H1 (cell line): Measurements from ENCODE around the gene FOXJ2. TPM values are rescaled to one million over a fixed set of nuclear protein-coding genes. Genes with fewer than 3 reads are reported as not detected.

Source experiments
- CTCF ChIA-PET: fragments of 300-600 bp; sonication (Branson Sonifier 250); formaldehyde crosslinking; loops from one replicate; lab custom pipeline; 2021; ENCODE audit not compliant: partially characterized antibody; lab: Charles Lee
- POLR2A ChIA-PET: fragments of 300-600 bp; sonication (Branson Sonifier 250); formaldehyde crosslinking; loops from one replicate; lab custom pipeline; 2021; ENCODE audit warnings: inconsistent platforms; ENCODE audit not compliant: partially characterized antibody; lab: Charles Lee
- DNase-seq, 2 experiments: peaks; one replicate each; pipeline versions ENCODE4 v3.0.0 to v3.0.0-alpha.2; 2010 to 2022; ENCODE audit warnings: low spot score in 2 of 2, low read depth in 1 of 2, mixed read lengths in 1 of 2
- FAIRE-seq: peaks from 2 replicates; lab custom pipeline; 2011; peaks lifted over from hg19 to GRCh38; lab: Jason Lieb, UNC
- H2AFZ ChIP-seq: 2 replicates; pipeline ENCODE4 v1.8.1; 2012; ENCODE audit warnings: low read length, inconsistent platforms
- H2AK5ac ChIP-seq: 2 replicates; pipeline ENCODE4 v1.6.1; 2013; ENCODE audit warnings: low read depth, low read length
- H2BK120ac ChIP-seq: replicated peaks from 2 replicates; pipeline ENCODE3; 2013; ENCODE audit warnings: low read depth, low read length, inconsistent platforms
- H2BK12ac ChIP-seq: 2 replicates; pipeline ENCODE4 v1.6.1; 2013; ENCODE audit warnings: low read depth, low read length
- H2BK15ac ChIP-seq: 2 replicates; pipeline ENCODE4 v1.6.1; 2013; ENCODE audit warnings: low read length
- H2BK20ac ChIP-seq: 2 replicates; pipeline ENCODE4 v1.6.1; 2013; ENCODE audit warnings: low read length
- H2BK5ac ChIP-seq: 2 replicates; pipeline ENCODE4 v1.6.1; 2013; ENCODE audit warnings: low read depth, low read length
- H3K14ac ChIP-seq: 2 replicates; pipeline ENCODE4 v1.6.1; 2013; ENCODE audit warnings: inconsistent platforms; ENCODE audit not compliant: insufficient read length
- H3K18ac ChIP-seq: 2 replicates; pipeline ENCODE4 v1.6.1; 2013; ENCODE audit warnings: low read length; ENCODE audit errors: extremely low read depth
- H3K23ac ChIP-seq: 2 replicates; pipeline ENCODE4 v1.6.1; 2013; ENCODE audit warnings: inconsistent platforms; ENCODE audit not compliant: insufficient read length
- H3K23me2 ChIP-seq: 2 replicates; pipeline ENCODE4 v1.6.1; 2013; ENCODE audit warnings: low read depth, low read length
- H3K27ac ChIP-seq: 2 replicates; pipeline ENCODE4 v1.6.1; 2011; ENCODE audit warnings: low read depth, low read length, inconsistent platforms
- H3K27me3 ChIP-seq, 4 experiments: replicated peaks in 1 of 4; 1 replicate in 1 of 4; 2 replicates in 3 of 4; pipeline versions ENCODE4 v1.6.1 to v1.8.1; 2011 to 2013; ENCODE audit warnings: low read length in 3 of 4, mild to moderate bottlenecking in 3 of 4, inconsistent platforms in 2 of 4, mixed read lengths in 2 of 4, moderate library complexity in 1 of 4; ENCODE audit not compliant: control insufficient read depth in 3 of 4, insufficient read depth in 3 of 4; ENCODE audit errors: extremely low read depth in 1 of 4
- H3K36me3 ChIP-seq, 4 experiments: 2 replicates each; pipeline versions ENCODE4 v1.6.1 to v1.8.1; 2011 to 2013; ENCODE audit warnings: mild to moderate bottlenecking in 4 of 4, low read length in 3 of 4, moderate library complexity in 2 of 4, control low read depth in 1 of 4, inconsistent platforms in 1 of 4; ENCODE audit not compliant: insufficient read depth in 4 of 4, control insufficient read depth in 2 of 4
- H3K4ac ChIP-seq: replicated peaks from 2 replicates; pipeline ENCODE3; 2013; ENCODE audit warnings: low read length, low read depth, mixed read lengths, inconsistent platforms; ENCODE audit not compliant: insufficient read length
- H3K4me1 ChIP-seq, 4 experiments: replicated peaks in 1 of 4; 1 replicate in 1 of 4; 2 replicates in 3 of 4; pipeline versions ENCODE4 v1.6.1 to v1.8.1; 2011 to 2013; ENCODE audit warnings: low read length in 3 of 4, inconsistent platforms in 2 of 4, mixed read lengths in 1 of 4; ENCODE audit not compliant: insufficient read depth in 4 of 4, control insufficient read depth in 3 of 4
- H3K4me2 ChIP-seq, 2 experiments: 2 replicates each; pipeline versions ENCODE4 v1.6.1 to v1.8.1; 2011 to 2013; ENCODE audit warnings: low read depth in 2 of 2, low read length in 2 of 2, control low read depth in 1 of 2, inconsistent platforms in 1 of 2, mild to moderate bottlenecking in 1 of 2; ENCODE audit not compliant: insufficient read depth in 1 of 2
- H3K4me3 ChIP-seq, 4 experiments: fragments of 200-600, 300-600 bp in 1 of 4; sonication (generic), shearing (Covaris generic), sonication (Bioruptor Twin) in 1 of 4; 2 replicates each; pipeline versions ENCODE4 v1.5.1 to v1.8.1; 2011 to 2016; ENCODE audit warnings: low read length in 4 of 4, low read depth in 3 of 4, control low read depth in 2 of 4, inconsistent platforms in 2 of 4, mild to moderate bottlenecking in 2 of 4, mixed read lengths in 1 of 4, moderate library complexity in 1 of 4; ENCODE audit not compliant: insufficient read depth in 2 of 4; ENCODE audit errors: extremely low read depth in 1 of 4
- H3K56ac ChIP-seq: replicated peaks from 2 replicates; pipeline ENCODE3; 2013; ENCODE audit warnings: low read depth, mild to moderate bottlenecking, mixed read lengths, low read length, inconsistent platforms; ENCODE audit not compliant: insufficient read length
- H3K79me1 ChIP-seq: 2 replicates; pipeline ENCODE4 v1.6.1; 2013; ENCODE audit warnings: low read depth, low read length, control low read depth
- H3K79me2 ChIP-seq, 2 experiments: 2 replicates each; pipeline versions ENCODE4 v1.6.1 to v1.8.1; 2012 to 2013; ENCODE audit warnings: low read length in 2 of 2, mild to moderate bottlenecking in 2 of 2, inconsistent platforms in 1 of 2; ENCODE audit not compliant: insufficient read depth in 2 of 2, control insufficient read depth in 1 of 2
- H3K9ac ChIP-seq, 4 experiments: replicated peaks in 1 of 4; 1 replicate in 1 of 4; 2 replicates in 3 of 4; pipeline versions ENCODE4 v1.6.1 to v1.8.1; 2011 to 2013; ENCODE audit warnings: low read depth in 3 of 4, low read length in 3 of 4, control low read depth in 2 of 4, mild to moderate bottlenecking in 2 of 4, moderate library complexity in 2 of 4, inconsistent platforms in 1 of 4; ENCODE audit errors: extremely low read depth in 1 of 4
- H3K9me3 ChIP-seq, 2 experiments: 2 replicates each; pipeline versions ENCODE4 v1.6.1 to v1.8.1; 2012 to 2013; ENCODE audit warnings: mild to moderate bottlenecking in 2 of 2, moderate library complexity in 2 of 2, control low read depth in 1 of 2, inconsistent platforms in 1 of 2, low read depth in 1 of 2, low read length in 1 of 2, mixed read lengths in 1 of 2; ENCODE audit not compliant: insufficient read depth in 2 of 2
- H4K20me1 ChIP-seq, 2 experiments: replicated peaks in 1 of 2; 2 replicates each; pipeline versions ENCODE3 to v1.8.1; 2011 to 2013; ENCODE audit warnings: inconsistent platforms in 2 of 2, low read length in 2 of 2, mild to moderate bottlenecking in 1 of 2; ENCODE audit not compliant: insufficient read depth in 2 of 2, control insufficient read depth in 1 of 2
- H4K5ac ChIP-seq: 2 replicates; pipeline ENCODE4 v1.6.1; 2013; ENCODE audit warnings: low read length, low read depth, mixed read lengths, inconsistent platforms; ENCODE audit not compliant: insufficient read length
- H4K8ac ChIP-seq: 2 replicates; pipeline ENCODE4 v1.8.0; 2013; ENCODE audit warnings: mild to moderate bottlenecking, moderate library complexity, low read length, inconsistent platforms; ENCODE audit not compliant: insufficient read depth; ENCODE audit errors: extremely low read depth
- H4K91ac ChIP-seq: replicated peaks from 2 replicates; pipeline ENCODE3; 2013; ENCODE audit warnings: low read length, mixed read lengths, inconsistent platforms; ENCODE audit not compliant: insufficient read length
- CTBP2 ChIP-seq: IDR thresholded peaks from 2 replicates; pipeline ENCODE4 v1.7.0; 2011; ENCODE audit warnings: borderline replicate concordance, mild to moderate bottlenecking, moderate library complexity, mixed read lengths, low read length; ENCODE audit not compliant: insufficient read depth, insufficient read length
- HDAC2 ChIP-seq, 2 experiments: fragments of 300-600 bp in 1 of 2; sonication (generic) in 1 of 2; IDR thresholded peaks; 2 replicates each; pipeline ENCODE4 v1.6.1; 2011 to 2012; ENCODE audit warnings: low read depth in 2 of 2, low read length in 2 of 2, mild to moderate bottlenecking in 2 of 2, moderate library complexity in 2 of 2, borderline replicate concordance in 1 of 2, inconsistent platforms in 1 of 2
- MAX ChIP-seq: IDR thresholded peaks from 2 replicates; pipeline ENCODE4 v1.6.1; 2012; ENCODE audit warnings: inconsistent platforms
- SAP30 ChIP-seq: fragments of 300-600 bp; sonication (generic); IDR thresholded peaks from 2 replicates; pipeline ENCODE4 v1.7.1; 2012; ENCODE audit warnings: low read length, moderate library complexity, mild to moderate bottlenecking, inconsistent platforms; ENCODE audit not compliant: insufficient read depth, insufficient replicate concordance
- YY1 ChIP-seq: IDR thresholded peaks from 2 replicates; pipeline ENCODE4 v1.6.1; 2011; ENCODE audit warnings: low read depth, mild to moderate bottlenecking, low read length
- WGBS, 2 experiments: shearing (Covaris generic) in 1 of 2; methylation state at CpG; one replicate each; pipeline versions ENCODE4 v1.1.6 to v1.1.7; 2013 to 2015; ENCODE audit warnings: low lambda C conversion rate in 2 of 2, mixed read lengths in 2 of 2, inconsistent platforms in 1 of 2, low coverage in 1 of 2, missing lambda C conversion rate in 1 of 2; ENCODE audit not compliant: insufficient replicate concordance in 2 of 2, insufficient coverage in 1 of 2, insufficient read length in 1 of 2; ENCODE audit errors: extremely low coverage in 1 of 2, missing lambda C conversion rate in 1 of 2; 5-methylcytosine and 5-hydroxymethylcytosine counted together
- polyA plus RNA-seq, 7 experiments: library from polyadenylated mRNA; depleted of rRNA in 3 of 7; stranded (reverse) in 5 of 7; unstranded in 2 of 7; fragments of >200 nt in 5 of 7; fragments of 200-250 nt in 2 of 7; gene quantifications; 1 replicate in 5 of 7; 2 replicates in 1 of 7; 4 replicates in 1 of 7; pipeline versions ENCODE4 v1.2.1 to v1.2.3, GENCODE V29; 2011 to 2013; ENCODE audit warnings: missing spikeins in 2 of 7, mixed read lengths in 2 of 7
- total RNA-seq: library from RNA; stranded (reverse); fragmentation: NEBNext Ultra II Directional; extraction: Animal tissue kit (Norgen Biotek cat#: 25700); gene quantifications from 2 replicates; pipeline ENCODE4 v1.2.1, GENCODE V29; 2021

Gene FOXJ2
- total and polyA plus RNA-seq, 2 of the 8 experiments (the other 6 are each of a cell fraction or from before 2014, with no cell fraction given), result 4.2 to 9.3 TPM

- no peak overlapping the region for H4K8ac ChIP-seq
- no peak overlapping the region for H2AFZ ChIP-seq
- TF ChIP-seq SAP30, result no peak
- TF ChIP-seq MAX, result no peak
- TF ChIP-seq YY1, result no peak
- TF ChIP-seq CTBP2, result no peak
- no peak for TF ChIP-seq HDAC2 (IDR thresholded peaks at IDR 0.05; ENCODE audit: borderline replicate concordance in 1 of 2, low read depth in 2 of 2, low read length in 2 of 2)
- no peaks in the 10 kb centered on the region for H4K20me1 ChIP-seq
- H2AK5ac ChIP-seq, result no peak overlapping the region
- H3K4me3 ChIP-seq, result no peak overlapping the region
- peaks cover 0 to 3% (median 0%) of the 10 kb centered on the region in 4 experiments; a peak in 1 of 7 replicates for H3K4me1 ChIP-seq
- no peak overlapping the region for H4K5ac ChIP-seq
- DNase-seq (no peak), FAIRE-seq (no peak)
- H2BK120ac ChIP-seq, result no peak overlapping the region
- no peak overlapping the region for H2BK12ac ChIP-seq
- H3K4me2 ChIP-seq, result no peak overlapping the region
- H3K9me3 ChIP-seq, result no peaks in the 10 kb centered on the region
- H2BK5ac ChIP-seq, result no peak overlapping the region
- H3K4ac ChIP-seq, result no peak overlapping the region
- peaks cover 5% of the 10 kb centered on the region; the same call in 1 of the 2 replicates for H3K23me2 ChIP-seq
- H3K14ac ChIP-seq, result no peak overlapping the region
- WGBS, 2 experiments, result 91% methylated on average over 18 of the region's 18 CpGs; no CpG with 5 or more reads in 1 of the 2 experiments
- POLR2A ChIA-PET, result interaction anchor here (1.2 kb wide), 1 partner anchor 86 kb away, joined by 4 read pairs; no protein-coding TSS in a partner anchor
- H3K9ac ChIP-seq, result no peak overlapping the region
- no peak overlapping the region for H4K91ac ChIP-seq
- H3K79me2 ChIP-seq, result no peaks in the 10 kb centered on the region
- no peak overlapping the region for H3K23ac ChIP-seq
- no peak overlapping the region for H3K18ac ChIP-seq
- H3K36me3 ChIP-seq, result peaks cover 0 to 3% (median 0%) of the 10 kb centered on the region in 4 experiments; a peak in 4 of 8 replicates
- H3K27ac ChIP-seq, result no peak overlapping the region
- H2BK15ac ChIP-seq, result no peak overlapping the region
- CTCF ChIA-PET, result no interaction called here
- H3K27me3 ChIP-seq, result no peaks in the 10 kb centered on the region
- no peaks in the 10 kb centered on the region for H3K79me1 ChIP-seq
- H3K56ac ChIP-seq, result no peak overlapping the region
- no peak overlapping the region for H2BK20ac ChIP-seq
Measured at GRCh38 chr12:8014836-8015235, 17.7 kb upstream of the FOXJ2 start.
